IPS DF 6.9 (cell line): ENCODE measurements around the gene ACSL4.
"Not testable (repeated sequence)": the region's sequence is repeated elsewhere in the genome, so short reads cannot be mapped to it uniquely, and the experiment has no call there.

Experiments used
- DNase-seq: peaks from one replicate; pipeline ENCODE4 v3.0.0-alpha.2; 2013; ENCODE audit warnings: low read depth, low spot score
- H3K27ac ChIP-seq: one replicate; pipeline ENCODE4 v1.5.1; 2013; ENCODE audit warnings: low read length, control low read depth
- H3K27me3 ChIP-seq: 2 replicates; pipeline ENCODE4 v1.6.1; 2013; ENCODE audit warnings: mild to moderate bottlenecking, low read length; ENCODE audit not compliant: control insufficient read depth, insufficient read depth
- H3K36me3 ChIP-seq: 2 replicates; pipeline ENCODE4 v1.6.1; 2013; ENCODE audit warnings: low read length; ENCODE audit not compliant: control insufficient read depth, insufficient read depth
- H3K4me1 ChIP-seq: 2 replicates; pipeline ENCODE4 v1.6.1; 2013; ENCODE audit warnings: low read length; ENCODE audit not compliant: control insufficient read depth, insufficient read depth
- H3K4me3 ChIP-seq: 2 replicates; pipeline ENCODE4 v1.5.1; 2013; ENCODE audit warnings: mild to moderate bottlenecking, low read length
- H3K9me3 ChIP-seq: 2 replicates; pipeline ENCODE4 v1.6.1; 2013; ENCODE audit warnings: low read length, inconsistent platforms; ENCODE audit not compliant: control insufficient read depth, insufficient read depth
- WGBS: extraction: QIAGEN DNeasy Blood & Tissue Kit; methylation state at CpG from one replicate; pipeline ENCODE4 v1.1.7; 2013; ENCODE audit warnings: mixed read lengths, missing lambda C conversion rate; ENCODE audit not compliant: insufficient read length, insufficient coverage; 5-methylcytosine and 5-hydroxymethylcytosine counted together

The ACSL4 gene

GRCh38 chrX:109654516-109655109 is 78.4 kb downstream of the ACSL4 start:
- no peaks in the 10 kb centered on the region for H3K4me1 ChIP-seq
- WGBS: no CpG with 5 or more reads among the region's 5 CpGs
- no peak overlapping the region for H3K27ac ChIP-seq
- no peaks in the 10 kb centered on the region for H3K9me3 ChIP-seq
- H3K4me3 ChIP-seq: no peak overlapping the region
- DNase-seq: no peak
- no peaks in the 10 kb centered on the region for H3K27me3 ChIP-seq
- H3K36me3 ChIP-seq: no peaks in the 10 kb centered on the region

GRCh38 chrX:109644671-109645070 is 88.4 kb downstream of the ACSL4 start:
- not testable (repeated sequence) for H3K27ac ChIP-seq, H3K36me3 ChIP-seq, DNase-seq, H3K9me3 ChIP-seq, H3K4me3 ChIP-seq, H3K27me3 ChIP-seq, H3K4me1 ChIP-seq
- no CpG with 5 or more reads among the region's 19 CpGs for WGBS

DNA sequence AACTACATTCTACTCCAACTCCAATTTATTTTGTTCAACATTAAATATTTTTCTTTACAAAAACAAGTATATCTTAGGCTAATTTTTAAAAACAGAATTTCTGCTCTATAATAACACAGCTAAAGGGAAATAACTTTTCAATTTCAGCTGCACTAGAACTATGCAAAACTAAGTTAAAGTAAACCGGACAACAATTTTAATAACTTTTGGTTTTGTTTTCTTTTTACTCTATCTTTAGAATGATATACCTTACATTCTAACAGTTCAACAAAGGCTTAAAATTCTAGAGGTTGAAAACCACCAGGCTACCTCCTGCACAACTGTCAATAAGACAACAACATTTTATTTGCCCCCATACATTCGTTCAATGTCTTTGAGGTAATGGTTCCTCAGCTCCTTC is 89.4 kb downstream of the ACSL4 start:
- no peaks in the 10 kb centered on the region for H3K4me1 ChIP-seq
- no peak for DNase-seq
- WGBS: no CpG with 5 or more reads among the region's 2 CpGs
- H3K4me3 ChIP-seq: no peak overlapping the region
- no peaks in the 10 kb centered on the region for H3K9me3 ChIP-seq
- no peaks in the 10 kb centered on the region for H3K27me3 ChIP-seq
- no peaks in the 10 kb centered on the region for H3K36me3 ChIP-seq
- H3K27ac ChIP-seq: no peak overlapping the region

- WGBS: no CpG with 5 or more reads among the region's 1 CpG
- H3K27me3 ChIP-seq: no peaks in the 10 kb centered on the region
- no peak for DNase-seq
Observed at GRCh38 chrX:109638158-109638557, 94.9 kb downstream of the ACSL4 start.

GRCh38 chrX:109637477-109637876 is 95.6 kb downstream of the ACSL4 start:
- DNase-seq, H3K4me1 ChIP-seq, H3K36me3 ChIP-seq, H3K9me3 ChIP-seq, H3K4me3 ChIP-seq, H3K27me3 ChIP-seq, H3K27ac ChIP-seq: not testable (repeated sequence)
- no CpG with 5 or more reads among the region's 2 CpGs for WGBS

More at GRCh38 chrX:109638158-109638557, 94.9 kb downstream of the ACSL4 start:
- no peaks in the 10 kb centered on the region for H3K36me3 ChIP-seq
- no peaks in the 10 kb centered on the region for H3K9me3 ChIP-seq
- no peaks in the 10 kb centered on the region for H3K4me1 ChIP-seq
- H3K4me3 ChIP-seq: no peak overlapping the region
- no peak overlapping the region for H3K27ac ChIP-seq

GRCh38 chrX:109635146-109635545 is 97.9 kb downstream of the ACSL4 start:
- Histone ChIP-seq H3K27me3 (no peaks in the 10 kb centered on the region), H3K4me3 (no peak overlapping the region), H3K36me3 (no peaks in the 10 kb centered on the region), H3K9me3 (no peaks in the 10 kb centered on the region), H3K27ac (no peak overlapping the region), H3K4me1 (no peaks in the 10 kb centered on the region)
- WGBS: no CpG with 5 or more reads among the region's 3 CpGs
- DNase-seq: peak; percentile 5

GRCh38 chrX:109632906-109633504 is 100.1 kb downstream of the ACSL4 start:
- WGBS: no CpG with 5 or more reads among the region's 5 CpGs
- Histone ChIP-seq H3K4me1 (no peaks in the 10 kb centered on the region), H3K36me3 (no peaks in the 10 kb centered on the region), H3K4me3 (no peak overlapping the region), H3K27me3 (no peaks in the 10 kb centered on the region), H3K9me3 (no peaks in the 10 kb centered on the region), H3K27ac (no peak overlapping the region)
- DNase-seq: peak; percentile 1

DNA sequence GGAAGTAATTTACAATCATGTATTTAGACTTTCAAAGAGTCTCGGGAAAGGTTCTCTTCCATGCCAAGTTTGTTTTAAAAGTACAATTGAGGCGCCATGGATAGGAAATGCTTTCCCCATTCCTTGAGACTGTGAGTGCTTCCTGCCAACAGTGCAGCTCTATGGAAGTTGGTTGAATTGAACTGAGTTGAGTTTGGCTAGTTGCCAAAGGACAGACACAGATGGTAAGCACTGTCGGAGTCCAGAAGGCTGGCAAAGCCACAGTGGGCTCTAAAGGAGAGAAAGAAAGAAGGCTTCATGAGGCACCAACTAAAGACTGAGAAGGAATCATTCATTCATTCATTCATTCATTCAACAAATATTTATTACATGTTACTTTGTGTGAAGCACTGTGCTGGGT is 103.7 kb downstream of the ACSL4 start:
- Histone ChIP-seq H3K9me3 (no peaks in the 10 kb centered on the region), H3K27me3 (no peaks in the 10 kb centered on the region), H3K36me3 (no peaks in the 10 kb centered on the region), H3K4me3 (no peak overlapping the region), H3K27ac (no peak overlapping the region), H3K4me1 (no peaks in the 10 kb centered on the region)
- WGBS: no CpG with 5 or more reads among the region's 3 CpGs
- no peak for DNase-seq

GRCh38 chrX:109626637-109627036 is 106.4 kb downstream of the ACSL4 start:
- Histone ChIP-seq H3K27me3 (no peaks in the 10 kb centered on the region), H3K9me3 (no peaks in the 10 kb centered on the region), H3K36me3 (no peaks in the 10 kb centered on the region), H3K4me1 (no peaks in the 10 kb centered on the region), H3K27ac (no peak overlapping the region), H3K4me3 (no peak overlapping the region)
- no CpG with 5 or more reads among the region's 4 CpGs for WGBS
- DNase-seq: no peak

DNA sequence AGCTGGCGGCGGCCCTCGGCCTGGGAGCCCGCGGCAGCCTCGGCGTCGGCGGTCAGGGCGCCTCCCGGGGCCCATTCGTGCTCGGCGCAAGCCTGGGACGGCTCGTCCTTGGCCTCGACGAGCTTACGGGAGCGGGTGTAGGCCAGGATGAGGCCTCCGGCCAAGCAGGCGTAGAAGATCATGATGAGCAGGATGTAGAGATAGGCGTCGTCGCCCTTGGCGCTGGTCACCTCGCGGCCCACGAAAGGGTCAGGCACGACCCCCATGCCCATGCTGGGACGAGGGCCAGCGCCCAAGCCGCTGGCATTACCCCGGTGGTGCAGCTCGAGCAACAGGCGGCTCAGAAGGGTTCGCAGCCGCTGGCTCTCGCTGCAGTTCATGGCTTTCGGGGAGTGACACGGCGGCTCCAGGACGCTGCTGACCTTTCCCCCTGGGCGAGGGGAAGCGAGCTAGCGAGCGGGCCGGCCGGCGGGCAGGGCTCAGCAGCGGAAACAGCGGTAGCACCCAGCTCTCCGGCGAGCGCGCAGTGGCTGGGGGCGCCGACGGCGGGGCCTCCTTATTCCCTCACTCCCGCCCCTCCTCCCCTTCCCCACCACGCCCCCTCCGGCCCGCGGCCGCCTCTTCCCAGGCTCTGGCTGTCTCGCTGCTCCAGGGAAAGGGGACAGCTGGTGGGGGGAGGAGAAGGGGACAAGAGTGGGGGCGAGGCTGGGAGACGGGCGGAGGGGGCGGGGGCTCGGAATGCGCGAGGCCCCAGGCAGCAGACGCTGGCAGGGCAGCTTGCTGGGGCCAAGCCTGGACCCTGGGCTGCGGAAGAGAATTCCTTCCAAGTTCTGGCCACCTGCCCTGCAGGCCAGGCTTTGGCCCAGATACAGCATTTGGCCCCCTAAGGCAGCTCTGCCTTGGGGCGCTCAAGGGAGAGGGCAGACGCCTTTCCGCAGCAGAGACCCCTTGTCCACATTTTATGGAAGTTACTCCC is 108.1 kb downstream of the ACSL4 start, which contains the start of gene KCNE5:
Gene KCNE5, minus strand, starts transcription at position 532 of the 976 bp plus-strand sequence. Its CDS starts 152 bp downstream, at position 380.
- Histone ChIP-seq H3K36me3 (no peaks in the 10 kb centered on the region), H3K4me1 (no peaks in the 10 kb centered on the region), H3K4me3 (no peak within 1 kb of the TSS; the same call in 1 of the 2 replicates), H3K27ac (no peak within 1 kb of the TSS), H3K27me3 (no peaks in the 10 kb centered on the region), H3K9me3 (no peaks in the 10 kb centered on the region)
- WGBS: no CpG with 5 or more reads among the region's 79 CpGs
- DNase-seq: no peak
